Esophagus (tissue), 2 donors: ENCODE results near the gene TNFSF15. TPM values are rescaled to one million over a fixed set of nuclear protein-coding genes. Genes with fewer than 3 reads are reported as not detected.

Experiments used
- H3K27ac ChIP-seq, 2 donors: one replicate each; pipeline ENCODE4 v1.5.1; 2013; ENCODE audit warnings: low read depth in 2 of 2, mild to moderate bottlenecking in 2 of 2, inconsistent platforms in 1 of 2, low read length in 1 of 2, moderate library complexity in 1 of 2
- H3K27me3 ChIP-seq, 2 donors: one replicate each; pipeline ENCODE4 v1.6.1; 2013; ENCODE audit warnings: low read length in 2 of 2, control low read depth in 1 of 2, mild to moderate bottlenecking in 1 of 2; ENCODE audit not compliant: insufficient read depth in 2 of 2, control insufficient read depth in 1 of 2
- H3K36me3 ChIP-seq, 2 donors: one replicate each; pipeline ENCODE4 v1.6.1; 2013; ENCODE audit warnings: low read length in 1 of 2; ENCODE audit not compliant: control insufficient read depth in 2 of 2, insufficient read depth in 2 of 2
- H3K4me1 ChIP-seq, 2 donors: one replicate each; pipeline ENCODE4 v1.6.1; 2013; ENCODE audit warnings: low read length in 1 of 2; ENCODE audit not compliant: control insufficient read depth in 2 of 2, insufficient read depth in 2 of 2
- H3K4me3 ChIP-seq, 2 donors: one replicate each; pipeline ENCODE4 v1.5.1; 2013; ENCODE audit warnings: low read length in 2 of 2, mild to moderate bottlenecking in 2 of 2, low read depth in 1 of 2, moderate library complexity in 1 of 2
- H3K9me3 ChIP-seq, 2 donors: one replicate each; pipeline ENCODE4 v1.6.1; 2013; ENCODE audit warnings: mild to moderate bottlenecking in 2 of 2, low read depth in 1 of 2, low read length in 1 of 2, moderate library complexity in 1 of 2; ENCODE audit not compliant: control insufficient read depth in 2 of 2, insufficient read depth in 1 of 2
- WGBS, 2 donors: extraction: QIAGEN DNeasy Blood & Tissue Kit; methylation state at CpG; one replicate each; pipeline ENCODE4 v1.1.7; 2013; 5-methylcytosine and 5-hydroxymethylcytosine counted together
- polyA plus RNA-seq, 2 donors: library from polyadenylated mRNA; stranded (reverse); fragments of 200-250 nt; gene quantifications; one replicate each; pipeline ENCODE4 v1.2.3, GENCODE V29; 2013
- donor health status: healthy with polysubstance abuse.
- donor health status: Bipolar disorder and iron deficiency.

TNFSF15 gene
- polyA plus RNA-seq, 2 donors = 0.75 to 0.79 TPM

DNA sequence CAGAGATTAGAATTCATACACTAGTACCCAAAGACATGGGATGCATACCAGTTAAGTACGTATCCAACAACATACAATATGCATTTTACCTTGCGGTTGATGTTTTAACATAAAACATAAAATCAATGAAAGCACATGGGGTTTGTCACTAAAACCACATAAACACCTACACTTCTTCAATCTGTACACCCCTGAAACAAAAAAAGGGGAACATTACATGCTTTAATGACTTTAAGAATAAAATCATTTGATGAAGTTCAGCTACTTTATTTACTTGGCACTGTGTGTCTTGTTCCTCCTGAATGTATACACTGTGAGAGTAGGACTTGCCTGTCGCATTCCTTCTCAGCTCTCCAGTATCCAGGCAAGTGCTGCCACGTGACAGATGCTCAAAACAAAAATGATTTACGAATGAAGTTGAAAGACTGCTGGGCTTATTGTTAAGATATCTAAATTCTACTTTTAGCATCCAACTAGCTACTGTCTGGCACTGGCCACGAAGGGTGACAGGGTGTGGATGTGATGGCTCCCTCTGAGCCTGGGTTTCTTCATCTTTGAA is 21.0 kb downstream of the TNFSF15 start:
- 68 to 71% methylated on average over 6 of the region's 6 CpGs for WGBS, 2 donors
- no peaks in the 10 kb centered on the region for H3K36me3 ChIP-seq
- no peak overlapping the region for H3K4me3 ChIP-seq
- no peak overlapping the region for H3K27ac ChIP-seq
- H3K27me3 ChIP-seq = no peaks in the 10 kb centered on the region
- peaks cover 0 to 4% of the 10 kb centered on the region in 2 donors for H3K4me1 ChIP-seq
- no peaks in the 10 kb centered on the region for H3K9me3 ChIP-seq

DNA sequence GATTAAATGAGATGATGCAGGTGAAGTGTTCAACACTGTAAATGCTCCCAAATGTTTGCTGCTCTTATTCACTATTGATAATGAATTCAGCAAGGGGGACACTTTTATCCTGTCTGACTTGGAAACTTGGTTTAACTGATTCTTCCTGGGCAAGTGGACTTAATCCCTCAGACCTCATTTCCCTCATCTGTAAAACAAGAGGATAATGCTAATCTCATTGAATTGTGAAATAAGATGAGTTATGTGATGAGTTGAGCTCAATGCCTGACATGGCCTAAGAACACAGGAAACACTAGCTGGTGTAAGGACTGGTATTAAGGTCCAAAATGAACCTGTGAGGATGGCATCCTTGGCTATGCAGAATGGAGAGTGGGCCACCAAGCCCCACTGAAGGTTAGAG is 23.3 kb downstream of the TNFSF15 start:
- Histone ChIP-seq H3K27me3 (no peaks in the 10 kb centered on the region), H3K9me3 (no peaks in the 10 kb centered on the region), H3K27ac (no peak overlapping the region), H3K4me1 (peaks cover 0 to 5% of the 10 kb centered on the region in 2 donors), H3K4me3 (no peak overlapping the region), H3K36me3 (no peaks in the 10 kb centered on the region)

DNA sequence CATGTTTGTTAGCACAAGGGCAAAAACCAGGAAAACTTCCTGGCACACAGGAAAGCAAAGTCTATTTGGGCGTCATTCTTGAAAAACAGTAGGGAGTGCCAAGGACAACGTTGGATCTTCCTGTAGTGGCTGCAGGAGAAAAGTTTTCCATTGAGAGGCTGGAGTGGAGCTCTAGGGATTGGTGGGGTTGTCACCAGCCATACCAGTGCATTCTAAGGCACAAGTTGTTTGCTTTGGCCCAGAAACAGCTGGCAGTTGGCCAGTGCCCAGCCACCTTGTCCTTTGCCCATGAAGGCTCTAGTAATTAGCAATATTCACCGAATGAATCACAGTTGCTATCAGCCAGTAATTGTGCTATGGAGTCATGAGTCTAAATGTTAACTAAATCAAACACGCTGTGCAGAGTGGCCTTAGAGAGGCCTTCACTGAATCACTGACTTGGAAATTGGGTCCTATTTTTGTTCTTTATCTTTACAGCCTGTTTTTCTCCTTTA is 26.4 kb downstream of the TNFSF15 start:
- Histone ChIP-seq H3K27me3 (no peaks in the 10 kb centered on the region), H3K4me3 (no peak overlapping the region), H3K27ac (no peak overlapping the region), H3K9me3 (no peaks in the 10 kb centered on the region), H3K4me1 (peaks cover 0 to 3% of the 10 kb centered on the region in 2 donors), H3K36me3 (no peaks in the 10 kb centered on the region)
- WGBS, 2 donors = 36% methylated on average over 4 of the region's 4 CpGs

DNA sequence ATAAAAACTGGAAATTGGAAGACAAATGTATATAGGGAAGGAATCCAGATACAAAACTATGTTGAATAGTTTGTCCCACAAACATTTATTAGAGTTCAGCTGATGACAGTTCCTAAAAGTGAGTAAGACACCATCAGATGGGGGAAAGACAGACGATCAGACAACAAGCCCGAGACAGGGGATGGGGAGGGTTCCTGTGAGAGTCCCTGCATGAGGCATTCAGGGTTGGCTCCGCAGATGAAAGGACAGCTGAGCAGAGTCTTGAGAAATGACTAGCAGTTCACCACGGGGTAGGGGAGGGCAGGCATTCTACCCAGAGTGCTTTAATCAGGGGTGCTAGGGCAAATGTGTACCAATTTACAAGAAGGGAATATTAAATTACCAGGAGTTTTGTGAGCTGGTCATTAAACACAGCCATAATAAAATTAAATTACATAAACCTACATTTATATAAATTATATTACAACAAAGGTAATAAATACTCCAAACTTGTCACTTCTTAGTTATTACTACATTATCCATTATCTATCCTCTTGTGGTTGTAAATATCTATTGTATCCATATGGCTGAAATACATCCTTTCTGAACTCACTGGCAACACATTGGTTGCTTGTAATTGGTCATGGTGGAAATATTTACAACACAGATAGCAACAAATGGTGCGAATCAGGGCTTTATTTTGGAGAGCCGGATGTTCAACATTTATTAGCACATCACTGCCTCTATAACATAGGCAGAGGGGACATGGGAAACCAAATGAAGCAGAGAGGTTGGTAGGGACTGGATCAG is 27.8 kb downstream of the TNFSF15 start:
- WGBS, 2 donors = 65 to 67% methylated on average over 6 of the region's 6 CpGs
- Histone ChIP-seq H3K4me1 (peaks cover 0 to 3% of the 10 kb centered on the region in 2 donors), H3K4me3 (no peak overlapping the region), H3K36me3 (no peaks in the 10 kb centered on the region), H3K27ac (no peak overlapping the region), H3K27me3 (no peaks in the 10 kb centered on the region), H3K9me3 (no peaks in the 10 kb centered on the region)

DNA sequence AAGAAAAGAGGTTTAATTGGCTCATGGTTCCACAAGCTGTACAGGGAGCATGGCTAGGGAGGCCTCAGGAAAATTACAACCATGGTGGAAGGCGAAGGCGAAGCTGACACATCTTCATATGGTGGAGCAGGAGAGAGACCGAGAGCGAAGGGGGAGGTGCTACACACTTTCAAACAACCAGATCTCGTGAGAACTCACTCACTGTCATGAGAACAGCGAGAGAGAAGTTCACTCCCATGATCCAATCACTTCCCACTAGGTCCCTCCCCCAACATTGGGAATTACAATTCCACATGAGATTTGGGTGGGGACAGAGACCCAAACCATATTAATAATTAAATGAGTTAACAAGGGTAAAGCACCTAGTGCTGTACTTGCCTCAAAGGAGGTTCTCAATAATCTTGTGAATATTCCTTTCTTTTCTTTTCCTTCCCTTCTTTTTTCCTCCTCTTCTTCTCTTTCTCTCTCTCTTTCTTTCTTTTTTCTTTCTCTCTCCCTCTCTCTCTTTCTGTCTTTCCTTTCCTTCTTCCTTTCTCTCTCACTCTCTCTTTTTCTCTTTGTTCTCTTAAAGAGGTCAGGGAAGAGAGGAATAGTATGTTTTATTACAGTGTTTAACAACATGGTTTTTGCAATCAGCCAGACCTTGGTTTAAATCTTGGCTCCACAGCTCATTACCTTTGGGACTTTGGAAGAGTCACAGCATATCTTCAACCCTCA is 29.0 kb downstream of the TNFSF15 start:
- H3K27me3 ChIP-seq = peaks cover 0 to 3% of the 10 kb centered on the region in 2 donors

DNA sequence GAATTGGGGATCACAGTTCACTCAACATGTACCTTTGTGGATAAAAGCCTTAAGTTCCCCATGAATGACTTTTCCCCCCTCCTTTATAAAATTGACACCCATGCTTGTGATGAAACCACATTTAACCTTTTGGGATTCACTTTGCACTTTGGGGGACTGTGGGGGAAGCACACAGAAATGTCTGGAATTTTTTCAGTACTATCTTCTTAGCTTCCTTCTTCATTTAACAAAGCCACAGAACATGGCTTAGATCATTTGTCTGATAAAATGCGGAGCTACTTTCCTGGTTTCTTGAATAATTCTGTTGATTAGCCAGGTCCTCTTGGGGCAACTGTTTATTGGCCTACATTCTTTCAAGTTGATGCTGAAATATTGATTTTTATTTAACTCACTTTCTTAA is 29.9 kb downstream of the TNFSF15 start:
- H3K36me3 ChIP-seq = no peaks in the 10 kb centered on the region
- WGBS, 2 donors = 73 to 86% methylated on average over 1 of the region's 1 CpG
- peaks cover 0 to 3% of the 10 kb centered on the region in 2 donors for H3K27me3 ChIP-seq
- H3K4me3 ChIP-seq = no peak overlapping the region
- no peaks in the 10 kb centered on the region for H3K9me3 ChIP-seq
- H3K27ac ChIP-seq = no peak overlapping the region
- peaks cover 0 to 3% of the 10 kb centered on the region in 2 donors for H3K4me1 ChIP-seq

More for the DNA sequence above, 29.0 kb downstream of the TNFSF15 start:
- no peaks in the 10 kb centered on the region for H3K36me3 ChIP-seq
- H3K4me3 ChIP-seq = no peak overlapping the region
- WGBS, 2 donors = 94 to 95% methylated on average over 6 of the region's 6 CpGs
- peaks cover 0 to 3% of the 10 kb centered on the region in 2 donors for H3K4me1 ChIP-seq
- H3K27ac ChIP-seq = no peak overlapping the region
- no peaks in the 10 kb centered on the region for H3K9me3 ChIP-seq

DNA sequence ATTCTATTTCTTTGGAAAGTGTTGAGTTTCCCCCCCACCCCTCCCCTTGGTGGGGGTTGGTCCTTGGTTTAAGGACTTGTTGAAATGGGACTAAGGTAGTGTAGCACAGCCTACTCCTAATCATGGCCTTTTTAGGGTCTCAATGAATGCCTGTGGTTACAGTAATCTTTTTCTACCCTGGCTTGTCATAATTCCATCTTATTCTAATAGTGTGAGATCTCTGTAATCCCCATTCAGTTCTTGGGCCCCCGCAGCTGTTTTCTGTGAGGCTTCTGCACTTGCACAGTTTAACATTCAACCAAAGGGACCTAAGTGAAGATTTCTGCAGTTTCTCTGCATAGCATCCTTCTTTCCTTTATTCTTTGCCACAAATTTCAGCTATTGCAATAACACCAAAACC is 30.7 kb downstream of the TNFSF15 start:
- Histone ChIP-seq H3K4me3 (no peak overlapping the region), H3K4me1 (peaks cover 0 to 3% of the 10 kb centered on the region in 2 donors), H3K9me3 (no peaks in the 10 kb centered on the region), H3K27ac (no peak overlapping the region), H3K36me3 (no peaks in the 10 kb centered on the region), H3K27me3 (peaks cover 0 to 3% of the 10 kb centered on the region in 2 donors)
- WGBS, 2 donors = 93 to 96% methylated on average over 1 of the region's 1 CpG

DNA sequence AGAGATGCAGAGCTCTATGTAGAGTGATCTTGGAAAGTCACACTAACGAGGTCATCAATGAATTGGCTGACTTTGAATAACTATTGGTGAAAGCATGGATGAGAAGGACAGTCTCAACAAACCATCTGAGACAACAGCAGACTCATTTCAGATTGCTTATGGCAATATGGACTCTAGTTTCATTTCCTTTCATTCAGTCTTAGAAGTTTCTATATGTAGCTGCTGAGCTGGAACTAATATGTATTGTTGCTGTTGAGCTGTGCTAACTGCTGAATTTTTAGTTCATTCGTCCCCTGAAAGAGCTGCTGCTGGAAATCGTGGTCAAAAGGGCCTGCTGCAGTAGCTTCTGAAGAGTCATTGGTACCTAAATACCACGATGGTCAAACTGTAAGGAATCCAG is 31.3 kb downstream of the TNFSF15 start:
- Histone ChIP-seq H3K27me3 (peaks cover 0 to 3% of the 10 kb centered on the region in 2 donors), H3K9me3 (no peaks in the 10 kb centered on the region), H3K4me3 (no peak overlapping the region), H3K4me1 (peaks cover 0 to 3% of the 10 kb centered on the region in 2 donors), H3K27ac (no peak overlapping the region), H3K36me3 (no peaks in the 10 kb centered on the region)
- WGBS, 2 donors = 67 to 80% methylated on average over 4 of the region's 4 CpGs

DNA sequence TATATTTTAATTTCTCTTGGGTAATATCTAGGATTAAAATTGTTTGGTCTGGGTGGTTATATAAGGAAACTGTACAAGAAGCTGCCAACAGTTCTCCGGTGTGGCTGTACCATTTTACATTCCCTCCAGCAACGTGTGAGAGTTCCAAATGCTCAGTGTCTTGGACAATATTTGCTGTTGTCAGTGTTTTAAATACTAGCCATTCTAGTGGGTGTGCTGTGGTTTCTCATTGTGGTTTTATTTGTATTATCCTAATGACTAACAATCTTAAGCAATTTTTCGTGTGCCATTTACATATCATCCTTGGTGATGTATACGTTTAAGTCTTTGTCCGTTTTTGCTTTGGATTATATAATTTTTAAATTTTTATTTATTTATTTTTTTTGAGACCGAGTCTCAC is 34.0 kb downstream of the TNFSF15 start:
- 53 to 65% methylated on average over 6 of the region's 6 CpGs for WGBS, 2 donors
- no peaks in the 10 kb centered on the region for H3K36me3 ChIP-seq
- peaks cover 0 to 3% of the 10 kb centered on the region in 2 donors for H3K27me3 ChIP-seq
- no peak overlapping the region for H3K4me3 ChIP-seq
- no peak overlapping the region for H3K27ac ChIP-seq
- H3K9me3 ChIP-seq = no peaks in the 10 kb centered on the region
- no peaks in the 10 kb centered on the region for H3K4me1 ChIP-seq
